GM18519 (cell line): ENCODE data around the gene NRXN2.

Source experiments
- ATAC-seq: cut with Tn5 transposase; IDR thresholded peaks from one replicate; pipeline ENCODE4 v1.9.1; 2021; ENCODE audit warnings: mild to moderate bottlenecking, moderate library complexity; ENCODE audit not compliant: unreplicated experiment, low FRiP score

NRXN2 gene

DNA sequence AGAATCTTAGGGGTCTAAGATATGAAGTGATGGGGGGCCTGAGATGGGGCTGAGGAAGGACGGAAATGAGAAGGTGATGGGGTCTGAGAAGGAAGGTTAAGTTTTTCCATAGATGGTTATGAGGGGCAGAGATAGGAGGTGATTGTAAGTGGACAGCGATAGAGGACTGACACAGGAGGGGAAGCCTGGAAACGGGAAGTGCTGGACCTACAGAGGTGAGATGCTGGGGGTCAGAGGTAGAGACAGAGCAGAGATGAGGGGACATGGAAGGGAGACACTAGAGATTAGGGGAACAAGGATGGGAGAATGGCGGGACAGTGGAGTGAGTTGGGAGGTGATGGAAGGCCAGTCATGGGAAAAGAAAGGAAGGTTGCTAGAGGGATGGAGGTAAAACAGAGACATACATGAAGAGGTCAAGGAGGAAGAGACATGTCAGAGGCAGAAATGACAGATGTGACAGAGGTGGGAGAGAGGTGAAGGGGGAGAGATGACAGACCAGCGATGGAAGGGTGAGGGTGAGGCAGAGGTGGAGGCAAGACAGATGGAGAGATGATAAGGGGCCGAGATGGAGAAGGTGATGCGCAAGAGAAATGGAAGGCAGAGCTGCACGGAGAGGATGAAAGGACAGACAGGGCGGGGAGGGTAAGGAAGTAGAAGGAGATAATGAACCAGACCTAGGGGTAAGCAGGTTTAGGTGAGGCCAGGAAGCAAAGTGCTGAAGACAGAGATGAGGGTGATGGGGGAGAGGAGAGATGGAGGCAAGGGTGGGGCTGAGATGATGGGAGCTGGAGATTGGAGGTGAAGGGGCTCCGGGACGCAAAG is 81.2 kb downstream of the NRXN2 start:
- ATAC-seq: no peak

DNA sequence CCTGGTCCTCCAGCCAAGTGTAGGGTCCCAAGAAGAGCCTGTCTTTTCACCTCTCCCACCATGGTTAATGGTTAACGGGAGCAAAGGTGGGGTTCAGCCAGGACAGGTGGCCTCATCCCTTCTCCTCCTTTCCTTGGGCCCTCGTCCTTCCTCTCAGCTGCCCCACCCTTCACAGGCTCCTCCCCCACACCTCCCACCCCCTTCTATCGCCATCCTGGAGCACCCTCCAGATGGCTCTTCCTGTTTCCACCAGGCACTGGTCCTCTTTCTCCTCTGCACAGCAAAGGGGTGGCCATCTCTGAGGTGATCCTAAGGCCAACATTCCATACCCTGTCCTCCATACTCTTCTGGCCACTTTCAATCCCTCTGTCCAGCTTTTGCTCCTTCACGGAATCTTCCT is 83.1 kb downstream of the NRXN2 start:
- ATAC-seq: no peak

DNA sequence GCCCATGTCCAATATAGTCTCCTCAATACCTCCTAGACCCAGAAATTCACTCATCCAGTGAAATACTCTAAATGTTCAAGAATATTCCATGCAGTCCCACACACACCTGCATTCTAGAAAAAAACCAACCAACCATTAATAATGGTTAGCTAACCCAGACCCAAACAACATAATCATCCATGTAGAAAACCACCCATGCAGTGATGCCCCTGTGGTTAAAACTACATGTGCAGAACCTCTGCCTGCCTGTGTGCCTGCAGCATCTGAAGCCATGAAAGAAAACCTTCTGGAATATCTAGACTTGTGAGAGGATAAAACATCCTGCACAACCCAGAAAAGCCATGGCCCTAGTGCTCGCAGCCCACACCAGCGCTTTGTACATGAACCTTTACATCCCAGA is 84.2 kb downstream of the NRXN2 start:
- ATAC-seq: no peak

DNA sequence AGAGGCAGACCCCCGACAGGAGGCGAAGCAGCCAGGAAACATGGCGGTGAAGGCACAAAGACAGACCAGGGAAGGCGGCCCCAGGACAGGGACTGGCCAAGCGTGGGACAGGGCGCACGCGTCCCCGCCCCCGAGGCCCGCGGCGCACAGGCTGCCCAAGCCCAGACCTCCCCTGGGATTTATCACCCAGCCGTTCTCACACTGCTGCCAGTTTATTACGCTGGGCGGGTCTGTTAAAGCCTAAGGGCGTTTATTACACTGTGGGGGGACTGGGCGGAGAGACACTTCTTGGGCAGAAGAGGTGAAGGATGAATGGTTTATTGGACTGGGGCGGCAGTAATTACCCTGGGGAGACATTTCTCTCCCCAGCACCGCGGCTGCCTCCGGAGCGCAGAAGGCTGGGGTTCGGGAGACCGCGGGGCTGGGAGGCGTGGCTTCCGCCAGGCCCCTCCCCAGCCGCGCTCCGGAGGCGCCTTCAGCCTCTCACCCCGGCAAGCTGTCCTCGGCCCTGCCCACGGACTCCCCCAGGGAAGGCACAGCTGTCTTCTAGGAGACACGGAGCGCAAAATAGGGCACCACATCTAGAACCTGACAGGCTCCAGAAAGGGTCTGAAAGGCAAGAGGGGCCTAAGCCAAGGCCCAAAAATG is 84.9 kb downstream of the NRXN2 start:
- ATAC-seq: no peak

DNA sequence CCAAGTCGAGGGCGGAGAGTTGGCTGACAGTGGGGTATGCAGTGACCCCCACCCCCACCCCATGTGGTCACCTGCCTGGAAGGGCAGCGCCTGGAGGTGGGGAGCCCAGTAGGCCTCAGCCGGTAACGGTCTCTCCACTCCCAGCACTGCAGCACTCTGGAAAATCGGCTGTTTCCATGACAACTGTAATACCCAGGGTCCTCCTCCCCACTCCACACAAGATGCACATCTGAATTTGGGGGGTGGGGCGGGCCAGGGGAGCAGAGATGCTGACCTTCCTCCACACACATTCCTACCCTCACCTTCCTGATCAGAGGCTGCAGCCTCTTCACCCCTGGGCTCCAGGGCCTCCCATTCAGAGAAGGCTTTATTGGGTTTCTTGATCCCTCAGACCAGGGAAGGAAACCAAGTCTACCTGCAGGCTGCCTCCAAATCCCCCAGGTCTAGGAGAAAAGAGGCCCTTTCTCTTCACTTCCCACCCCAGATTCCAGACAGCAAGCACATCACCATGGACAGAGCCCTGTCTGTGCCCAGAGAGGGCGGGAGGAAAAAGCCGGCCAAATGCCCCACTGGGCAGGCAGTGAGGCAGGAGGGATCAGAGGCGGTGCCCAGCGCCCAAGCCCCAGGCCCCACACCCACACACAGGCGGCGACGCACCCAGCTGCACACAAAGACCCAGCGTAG is 85.5 kb downstream of the NRXN2 start:
- no peak for ATAC-seq

DNA sequence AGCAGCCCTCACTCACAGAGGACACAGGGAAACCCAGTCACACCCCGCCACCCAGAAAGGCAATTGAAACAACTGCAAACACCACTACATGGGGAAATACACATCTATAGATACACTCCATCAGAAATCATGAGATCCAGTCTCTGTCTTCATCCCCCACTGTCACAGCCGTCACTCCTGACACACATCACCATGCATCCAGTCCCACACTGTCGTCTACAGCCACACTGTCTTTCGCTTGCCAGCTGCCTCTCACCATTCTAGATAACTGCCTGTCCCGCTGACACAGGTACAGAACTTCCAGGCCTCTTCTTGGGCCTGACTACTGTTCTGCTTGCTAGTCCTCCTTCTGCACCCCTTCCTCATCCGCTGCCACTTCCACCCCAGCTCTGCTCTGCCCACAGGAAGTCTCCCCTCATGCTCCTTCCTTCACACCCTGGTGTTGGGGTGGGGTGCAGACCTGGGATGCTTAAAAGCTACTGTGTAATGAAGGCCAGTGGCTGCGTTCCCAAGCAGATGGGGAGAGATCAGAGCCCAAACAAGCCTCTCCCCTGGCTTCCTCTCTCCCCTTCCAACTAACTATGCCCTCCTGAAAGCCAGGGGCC is 89.3 kb downstream of the NRXN2 start:
- no peak for ATAC-seq

DNA sequence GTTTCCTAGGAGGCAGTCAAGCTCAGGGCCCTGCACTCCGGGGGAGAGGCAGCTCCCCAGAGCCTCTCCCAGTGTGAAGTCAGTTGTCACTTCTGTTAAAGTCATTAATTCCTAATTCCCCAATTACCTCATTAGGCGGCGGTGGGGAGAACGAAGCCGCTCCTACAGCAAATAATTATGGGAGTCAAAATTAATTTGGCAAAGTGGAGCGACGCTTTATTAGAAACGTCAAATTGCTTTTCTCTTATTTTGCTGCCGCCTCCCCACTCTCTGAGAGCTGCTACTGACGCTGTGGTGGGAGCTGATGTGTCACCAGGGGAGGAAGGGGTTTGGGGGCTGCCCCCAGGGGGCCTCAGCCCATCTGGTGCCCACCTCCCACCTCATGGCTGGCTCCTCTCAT is 90.3 kb downstream of the NRXN2 start:
- no peak for ATAC-seq

DNA sequence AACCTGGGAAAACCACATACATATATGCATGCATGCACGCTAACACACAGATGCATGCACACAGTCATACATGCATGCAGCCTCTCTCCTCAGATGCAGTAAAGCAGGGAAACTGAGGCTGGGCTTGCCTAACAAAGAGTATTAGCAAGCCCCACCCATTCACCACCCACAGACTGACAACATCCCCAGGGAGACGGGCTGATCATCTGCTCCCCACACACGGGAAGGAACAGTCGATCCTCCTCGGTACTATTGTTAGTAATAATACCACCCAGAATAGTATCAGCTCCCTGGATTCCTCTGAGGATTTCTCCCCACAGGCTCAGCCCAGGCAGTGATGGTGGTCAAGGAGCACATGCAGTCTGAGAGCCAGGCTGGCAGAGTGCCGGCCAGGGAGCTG is 90.8 kb downstream of the NRXN2 start:
- no peak for ATAC-seq

DNA sequence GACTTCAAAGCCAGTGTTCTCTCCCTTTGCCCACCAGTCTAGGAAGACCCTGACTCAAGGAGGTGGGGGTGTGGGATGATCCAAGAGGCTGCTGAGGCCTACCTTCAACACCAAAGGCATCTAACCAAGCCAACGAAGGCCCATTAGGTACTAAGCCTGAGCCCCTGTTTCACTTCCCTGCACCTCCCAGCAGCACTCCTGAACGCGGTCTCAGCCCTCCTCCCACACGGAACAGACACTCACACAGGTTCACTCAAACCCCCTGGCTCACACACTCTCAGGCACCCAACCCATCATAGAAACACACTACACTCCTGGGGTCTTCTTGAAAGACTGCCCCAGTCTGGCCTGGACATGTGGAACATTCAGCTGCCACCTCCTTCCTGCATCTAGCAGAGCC is 91.3 kb downstream of the NRXN2 start:
- ATAC-seq: no peak

DNA sequence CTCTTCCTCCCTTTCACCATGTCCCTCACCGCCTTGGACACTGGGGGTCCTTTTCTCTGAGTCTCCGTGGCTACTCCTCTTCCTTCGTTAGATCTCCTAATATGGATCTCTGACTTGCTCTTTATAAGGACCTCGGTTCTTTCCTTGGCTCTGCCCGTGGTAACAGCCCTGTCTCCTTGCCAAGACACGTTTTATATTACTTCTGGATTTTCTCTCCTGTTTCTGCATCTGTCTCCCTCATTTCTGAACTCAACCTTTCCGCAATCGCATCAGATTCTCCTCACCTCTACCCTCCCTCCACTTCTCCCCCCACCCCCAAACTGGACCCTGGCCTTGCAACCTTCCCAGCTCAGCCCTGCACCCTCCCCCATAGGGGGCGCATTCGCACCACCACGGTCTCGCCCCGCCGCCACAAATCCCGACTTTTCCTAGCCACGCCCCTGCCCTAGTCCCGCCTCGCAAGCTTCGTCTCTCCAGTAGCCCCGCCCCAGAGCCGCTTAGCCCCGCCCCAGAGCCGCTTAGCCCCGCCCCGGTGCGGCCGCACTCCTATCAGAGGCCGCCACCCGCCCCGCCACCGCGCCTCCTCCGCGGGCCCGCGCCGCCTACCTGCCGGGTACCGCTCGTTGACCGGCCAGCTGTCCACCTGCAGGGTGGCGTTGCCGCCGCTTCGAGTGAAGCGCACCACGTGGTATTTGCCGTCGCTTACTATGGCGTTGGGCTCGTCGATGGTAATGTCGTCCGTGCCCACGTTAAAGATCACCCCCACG is 93.0 kb downstream of the NRXN2 start:
- no peak for ATAC-seq

DNA sequence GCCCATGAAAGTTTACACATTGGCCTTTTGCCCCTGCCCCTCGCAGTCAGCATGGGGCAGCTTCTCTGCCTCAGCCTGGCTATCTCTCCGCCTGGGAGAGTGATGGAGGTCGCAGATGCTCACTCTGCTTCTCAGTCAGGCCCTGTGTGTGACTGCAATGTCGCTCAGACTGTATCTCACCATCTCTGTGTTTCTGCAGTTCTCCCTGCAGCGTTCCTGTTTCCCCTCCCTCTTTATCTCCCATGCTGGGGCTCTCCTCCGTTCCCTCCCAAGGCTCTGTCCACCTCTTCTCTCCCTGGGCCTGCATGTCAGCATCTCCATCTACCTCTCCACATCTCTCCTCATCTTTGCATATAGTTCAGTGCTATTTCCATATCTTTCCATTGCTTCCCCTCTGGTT is 93.9 kb downstream of the NRXN2 start:
- no peak for ATAC-seq

DNA sequence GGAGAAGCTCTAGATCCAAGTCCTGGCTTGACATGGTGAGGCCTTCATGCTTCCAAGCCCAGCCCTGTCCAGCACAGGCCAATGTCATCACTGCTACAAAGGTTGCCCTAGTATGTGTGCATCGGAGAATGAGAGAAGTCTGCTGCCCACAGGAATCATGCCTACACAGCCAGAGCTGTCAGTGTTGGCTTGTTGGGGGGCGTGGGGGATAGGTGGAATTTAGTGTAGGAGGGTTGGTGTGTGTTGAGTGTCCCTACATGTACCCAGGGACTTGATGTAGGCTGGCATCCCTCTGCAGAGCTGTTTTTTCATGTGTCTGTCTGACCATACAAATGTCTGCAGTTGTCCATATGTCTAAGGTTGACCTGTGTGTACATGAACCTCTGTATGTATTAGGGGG is 94.4 kb downstream of the NRXN2 start:
- no peak for ATAC-seq

DNA sequence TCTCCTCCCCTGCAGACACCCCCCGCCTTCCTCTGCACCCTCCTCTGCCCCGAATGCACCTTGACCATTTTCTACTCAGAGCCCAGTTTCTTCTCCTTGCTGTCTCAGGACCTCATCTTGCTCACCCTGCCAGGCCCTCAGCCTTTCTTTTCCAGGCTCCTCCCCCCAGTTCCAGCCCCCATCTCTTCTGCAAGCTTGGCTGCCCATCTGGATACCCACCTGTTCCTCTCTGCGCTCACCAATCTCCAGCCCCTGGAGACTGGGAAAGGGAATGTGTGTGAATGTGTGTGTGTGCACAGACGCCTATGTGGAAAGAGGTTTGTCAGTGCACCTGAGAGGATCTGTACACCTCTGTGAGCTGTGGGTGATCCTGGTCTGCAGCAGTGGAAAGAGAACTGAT is 95.6 kb downstream of the NRXN2 start:
- ATAC-seq: no peak

DNA sequence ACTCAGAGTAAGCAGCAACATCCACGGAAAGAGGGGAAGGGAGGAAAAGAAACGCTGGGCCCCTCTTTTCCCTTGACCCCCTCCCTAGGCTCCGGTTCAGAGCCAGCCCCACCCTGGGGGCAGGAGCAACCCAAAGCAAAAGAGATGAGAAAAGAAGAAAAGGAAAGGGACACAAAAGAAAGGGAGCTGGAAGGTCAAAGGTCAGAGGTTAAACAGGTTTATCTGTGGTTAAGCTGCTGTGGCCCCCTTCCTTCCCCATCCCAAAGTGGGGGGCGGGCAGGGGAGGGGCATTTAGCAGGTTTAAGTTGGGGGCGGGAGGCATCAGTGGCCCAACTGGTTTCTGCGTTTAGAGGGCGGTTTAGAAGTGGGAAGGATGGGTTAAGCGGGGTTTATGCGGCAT is 96.4 kb downstream of the NRXN2 start:
- ATAC-seq: no peak

DNA sequence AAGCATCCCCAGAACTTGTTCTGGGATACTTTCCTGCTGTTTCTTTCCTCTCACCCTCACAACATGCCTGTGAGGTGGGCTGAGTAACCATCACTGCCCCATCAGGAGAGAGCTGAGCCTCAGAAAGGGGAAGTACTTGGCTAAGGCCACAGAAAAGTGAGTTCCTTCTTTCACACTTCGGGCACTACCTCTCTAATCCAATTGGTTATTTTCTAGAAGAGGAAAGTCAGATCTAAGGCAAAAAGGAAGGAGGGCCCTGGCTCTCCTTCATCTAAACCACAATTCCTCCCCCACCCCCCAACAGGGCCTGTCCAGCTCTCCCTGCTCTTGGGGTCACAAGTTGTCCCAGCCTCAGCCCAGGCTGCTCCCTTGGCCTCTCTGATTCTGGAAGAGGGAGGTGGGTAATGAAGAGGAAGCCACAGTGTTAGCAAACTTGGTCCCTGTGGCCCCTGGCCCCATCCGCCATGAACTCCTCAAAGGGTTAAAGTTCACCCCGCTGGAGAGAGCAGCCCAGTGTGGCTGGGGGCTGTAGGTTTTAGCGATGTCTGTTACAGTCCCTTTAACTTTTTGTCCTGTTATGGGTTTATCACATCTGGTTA is 98.0 kb downstream of the NRXN2 start:
- ATAC-seq: no peak

DNA sequence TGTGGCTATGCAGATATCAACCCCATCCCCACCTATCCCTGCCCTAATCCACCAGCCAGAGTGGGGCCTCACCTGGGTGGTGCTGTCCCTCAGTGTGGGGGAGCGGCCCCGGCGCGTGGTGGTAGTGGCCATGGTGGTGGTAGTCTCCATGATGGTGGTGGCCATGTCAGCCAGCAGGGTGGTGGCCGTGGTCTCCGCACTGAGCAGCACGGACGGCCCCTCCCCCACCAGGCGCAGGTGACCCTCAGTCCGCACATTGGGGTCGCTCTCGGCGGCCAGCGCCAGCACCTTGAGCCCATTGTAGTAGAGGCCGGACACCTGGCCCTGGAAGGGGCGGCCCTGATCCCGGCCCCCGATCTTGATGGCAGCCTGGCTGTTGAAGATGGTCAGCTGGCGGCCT is 100.3 kb downstream of the NRXN2 start:
- no peak for ATAC-seq

DNA sequence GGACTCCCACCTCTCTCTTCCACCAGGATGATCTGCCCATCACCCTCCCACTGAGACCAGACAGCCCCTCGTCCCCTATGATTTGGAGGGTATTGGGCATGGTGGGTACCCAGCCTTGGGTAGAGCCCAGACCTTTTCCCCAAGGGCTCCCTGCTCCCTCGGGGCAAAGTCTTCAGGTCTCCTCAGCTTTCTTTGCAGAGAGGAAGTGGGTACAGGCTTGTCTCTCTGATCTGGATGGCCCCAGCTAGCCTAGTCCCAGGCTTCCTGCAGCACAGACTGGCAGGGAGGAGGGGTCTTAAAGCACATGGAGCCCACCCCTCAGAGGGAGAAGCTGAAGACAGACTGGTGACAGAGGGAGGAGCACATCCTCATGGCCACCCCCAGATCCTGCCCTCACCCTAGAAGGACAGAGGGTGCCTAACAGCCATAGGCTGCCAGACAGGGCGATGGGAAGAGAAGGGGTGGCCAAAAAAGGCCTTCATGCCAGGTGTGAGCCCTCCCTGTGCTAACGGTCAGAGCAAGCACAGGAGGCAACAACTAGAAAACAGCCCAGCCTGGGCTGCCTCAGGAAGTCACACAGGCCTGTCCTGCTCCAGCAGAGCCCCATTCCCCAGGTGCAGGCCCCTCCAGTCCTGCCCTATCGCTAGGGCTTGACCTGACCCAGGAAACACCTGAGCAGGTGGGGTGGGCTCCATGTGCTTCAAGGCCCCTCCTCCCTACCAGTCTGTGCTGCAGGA is 101.5 kb downstream of the NRXN2 start:
- ATAC-seq: no peak

DNA sequence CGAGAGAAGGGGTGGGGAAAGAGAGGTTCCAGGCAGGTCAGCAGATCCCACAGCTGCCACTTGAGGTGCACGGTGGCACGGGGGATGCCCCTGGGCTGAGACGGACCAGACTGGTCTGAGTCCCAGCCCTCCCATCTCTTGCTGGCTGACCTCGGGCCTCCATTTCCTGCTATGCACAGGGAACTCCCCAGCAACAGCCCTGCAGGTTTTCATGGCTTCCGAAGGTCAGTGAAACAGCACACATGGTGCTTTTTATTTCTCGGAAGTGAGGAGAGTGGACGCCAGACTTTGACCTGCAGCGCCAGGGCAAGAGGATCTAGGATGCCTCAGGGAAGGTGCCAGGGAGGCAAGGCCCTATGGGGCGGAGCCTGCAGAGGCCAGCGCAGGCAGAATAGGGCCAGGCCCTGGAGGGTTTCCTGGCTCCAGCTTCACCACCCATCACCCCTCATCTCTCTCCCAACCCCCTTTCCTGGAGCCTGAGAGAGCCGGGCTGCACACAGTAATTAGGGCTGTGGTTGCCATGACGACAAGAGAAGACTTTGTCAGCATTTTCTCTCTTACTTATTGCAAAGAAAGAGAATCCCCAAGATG is 102.5 kb downstream of the NRXN2 start:
- ATAC-seq: no peak

DNA sequence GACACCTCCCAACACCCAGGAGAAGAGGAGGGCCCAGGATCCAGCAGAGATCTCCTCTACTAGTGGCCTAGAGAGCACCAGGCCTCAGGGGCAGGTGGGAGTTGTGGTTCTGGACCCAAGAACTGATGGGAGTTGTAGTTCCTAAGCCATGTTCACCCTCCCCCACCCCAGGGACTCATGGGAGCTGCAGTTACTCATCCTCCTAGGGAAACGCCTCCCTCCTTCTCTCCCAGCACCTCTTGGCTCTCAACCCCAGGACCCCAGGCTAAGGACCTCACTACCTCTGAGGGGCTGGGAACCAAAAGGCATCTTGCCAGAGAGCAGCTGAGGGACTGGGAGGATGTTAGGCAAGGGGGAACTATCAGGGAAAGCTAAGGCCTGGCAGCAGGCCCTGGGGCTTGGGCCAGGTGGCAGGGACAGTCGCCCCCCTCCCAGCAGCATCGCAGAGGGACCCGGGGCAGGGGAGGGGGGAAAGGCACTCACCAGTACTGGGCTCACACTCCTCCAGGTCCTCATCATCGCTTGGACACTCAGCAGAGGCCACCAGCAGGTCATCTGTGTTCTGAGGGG is 103.1 kb downstream of the NRXN2 start:
- no peak for ATAC-seq
